Adrenal gland (tissue), 12 donors: ENCODE data around the gene MAGI1. TPM values are rescaled to one million over a fixed set of nuclear protein-coding genes. Genes with fewer than 3 reads are reported as not detected.

ENCODE experiments used
- DNase-seq, 7 donors: peaks; one replicate each; pipeline ENCODE4 v3.0.0-alpha.2; 2019 to 2020
- H3K27ac ChIP-seq, 5 donors: fragments of 200-600 bp; sonication (generic) in 4 of 5; 1 replicate in 3 of 5; 2 replicates in 2 of 5; pipeline versions ENCODE4 v1.5.1 to v1.8.0; 2016 to 2020; ENCODE audit warnings: mild to moderate bottlenecking in 1 of 5
- H3K27me3 ChIP-seq: fragments of 200-600 bp; 2 replicates; pipeline ENCODE4 v1.8.0; 2021
- H3K36me3 ChIP-seq, 2 donors: fragments of 200-600 bp; replicated peaks in 1 of 2; 1 replicate in 1 of 2; 2 replicates in 1 of 2; pipeline versions ENCODE4 v1.5.1 to v1.8.0; 2018 to 2022
- H3K4me1 ChIP-seq, 2 donors: fragments of 200-600 bp; replicated peaks in 1 of 2; 1 replicate in 1 of 2; 2 replicates in 1 of 2; pipeline versions ENCODE4 v1.5.1 to v1.8.0; 2018 to 2021
- H3K4me3 ChIP-seq, 4 donors: fragments of 200-600 bp; sonication (generic) in 3 of 4; one replicate each; pipeline ENCODE4 v1.5.1; 2016 to 2018
- H3K9me3 ChIP-seq, 3 donors: fragments of 200-600 bp; sonication (generic) in 1 of 3; replicated peaks in 1 of 3; 1 replicate in 2 of 3; 2 replicates in 1 of 3; pipeline versions ENCODE4 v1.5.1 to v1.8.0; 2016 to 2021
- POLR2A ChIP-seq, 2 donors: fragments of 450-650 bp; IDR thresholded peaks; one replicate each; pipeline ENCODE4 v1.6.1; 2017; ENCODE audit warnings: antibody characterized with exemption in 2 of 2, mild to moderate bottlenecking in 2 of 2, moderate library complexity in 1 of 2
- WGBS, 4 donors: extraction: QIAGEN DNeasy Blood & Tissue Kit in 2 of 4; methylation state at CpG; one replicate each; pipeline versions ENCODE4 v1.1.5 to v1.1.7; 2013 to 2017; 5-methylcytosine and 5-hydroxymethylcytosine counted together
- intact Hi-C, 2 donors: fragments of 100-400 bp; cut with DNase I; formaldehyde crosslinking; loops; one replicate each; pipeline versions ENCODE4 v1.14.1 to v1.15.0; 2022 to 2023
- polyA plus RNA-seq, 3 donors: library from polyadenylated mRNA; stranded (reverse); fragments of 200-250 nt in 2 of 3; fragments of 350-450 nt in 1 of 3; fragmentation: Illumina TruSeq in 1 of 3; extraction: RNeasy Lipid Tissue Mini Kit (QIAGEN cat#74804) in 1 of 3; gene quantifications; one replicate each; pipeline ENCODE4 v1.2.3, GENCODE V29; 2013 to 2014
- total RNA-seq, 9 donors: library from RNA; depleted of rRNA in 4 of 9; stranded (reverse); fragments of >200 nt in 4 of 9; fragments of 120-200 nt in 1 of 9; fragmentation: NEBNext Ultra II Directional in 1 of 9; extraction: Animal tissue kit (Norgen Biotek cat#: 25700) in 1 of 9; gene quantifications; one replicate each; pipeline versions ENCODE4 v1.1.0 to v1.2.4, GENCODE V29; 2013 to 2023
- TF ChIP-seq, protein P1 (sequence below), 6 experiments: fragments of 450-650 bp in 4 of 6; fragments of 200-600 bp in 2 of 6; sonication (generic) in 1 of 6; IDR thresholded peaks; 1 replicate in 5 of 6; 2 replicates in 1 of 6; pipeline versions ENCODE4 v1.5.1 to v1.8.0; 2016 to 2021; ENCODE audit warnings: antibody characterized with exemption in 6 of 6, mild to moderate bottlenecking in 2 of 6, moderate library complexity in 1 of 6
- donor health status: healthy with polysubstance abuse.
- donor health status: Bipolar disorder and iron deficiency.
- donor health status: DM: yes; HTN: yes; CAD: no.
- donor health status: DM: no; HTN: no; CAD: no.
- donor health status: DM: no; HTN: no; CAD: no.
- donor health status: DM: yes; HTN: yes; CAD: no.

The MAGI1 gene
- total and polyA plus RNA-seq, 12 donors: 4.8 to 31.6 (median 18.5) TPM

DNA sequence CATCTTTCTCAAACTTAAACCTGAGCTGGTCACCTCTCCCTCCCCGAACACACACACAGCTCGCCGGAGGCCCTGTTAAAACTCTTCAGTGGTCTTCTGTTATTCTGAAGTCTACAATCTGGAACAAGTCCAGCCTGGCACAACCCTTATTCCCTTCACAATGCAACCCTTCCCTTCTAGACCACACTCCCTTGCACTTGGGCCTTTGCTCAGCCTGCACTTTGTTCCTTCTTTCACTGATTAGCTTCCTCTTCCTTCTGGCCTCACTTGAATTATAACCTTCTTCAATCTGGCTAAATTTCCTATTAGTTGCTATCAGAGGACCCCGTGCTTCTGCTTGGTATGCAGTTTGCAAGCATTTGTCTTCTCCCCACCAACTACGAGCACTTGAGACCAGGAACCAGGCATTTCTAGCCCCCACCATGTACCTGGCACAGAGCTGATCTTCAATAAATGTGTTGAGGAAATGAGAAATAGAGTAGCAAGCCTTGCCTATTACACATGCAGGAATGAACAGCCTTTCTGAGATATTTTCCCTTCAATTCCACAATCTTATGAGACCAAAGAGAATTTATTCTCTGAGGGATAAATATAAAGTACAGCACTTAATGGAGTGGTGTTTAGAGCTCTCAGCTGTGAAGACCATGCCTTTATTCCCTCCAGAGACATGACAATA, 687.8 kb downstream of the MAGI1 start:
- TF ChIP-seq, protein P1, sequence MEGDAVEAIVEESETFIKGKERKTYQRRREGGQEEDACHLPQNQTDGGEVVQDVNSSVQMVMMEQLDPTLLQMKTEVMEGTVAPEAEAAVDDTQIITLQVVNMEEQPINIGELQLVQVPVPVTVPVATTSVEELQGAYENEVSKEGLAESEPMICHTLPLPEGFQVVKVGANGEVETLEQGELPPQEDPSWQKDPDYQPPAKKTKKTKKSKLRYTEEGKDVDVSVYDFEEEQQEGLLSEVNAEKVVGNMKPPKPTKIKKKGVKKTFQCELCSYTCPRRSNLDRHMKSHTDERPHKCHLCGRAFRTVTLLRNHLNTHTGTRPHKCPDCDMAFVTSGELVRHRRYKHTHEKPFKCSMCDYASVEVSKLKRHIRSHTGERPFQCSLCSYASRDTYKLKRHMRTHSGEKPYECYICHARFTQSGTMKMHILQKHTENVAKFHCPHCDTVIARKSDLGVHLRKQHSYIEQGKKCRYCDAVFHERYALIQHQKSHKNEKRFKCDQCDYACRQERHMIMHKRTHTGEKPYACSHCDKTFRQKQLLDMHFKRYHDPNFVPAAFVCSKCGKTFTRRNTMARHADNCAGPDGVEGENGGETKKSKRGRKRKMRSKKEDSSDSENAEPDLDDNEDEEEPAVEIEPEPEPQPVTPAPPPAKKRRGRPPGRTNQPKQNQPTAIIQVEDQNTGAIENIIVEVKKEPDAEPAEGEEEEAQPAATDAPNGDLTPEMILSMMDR (IDR thresholded peaks at IDR 0.05): no peak
- TF ChIP-seq POLR2A (IDR thresholded peaks at IDR 0.05): no peak
- WGBS, 4 donors: 71 to 85% (median 82%) methylated on average over 5 of the region's 5 CpGs

GRCh38 chr3:65348398-65348995, 690.2 kb downstream of the MAGI1 start:
- Histone ChIP-seq H3K9me3 (no peaks in the 10 kb centered on the region), H3K4me3 (no peak overlapping the region), H3K36me3 (no peaks in the 10 kb centered on the region), H3K27me3 (no peaks in the 10 kb centered on the region), H3K4me1 (no peaks in the 10 kb centered on the region), H3K27ac (peak overlapping the region in 1 of 5 donors; percentile 29)
- intact Hi-C loops: no loop called here
- 78 to 88% (median 83%) methylated on average over 8 of the region's 8 CpGs for WGBS, 4 donors
- no peak for TF ChIP-seq POLR2A (IDR thresholded peaks at IDR 0.05)
- TF ChIP-seq, protein P1 (IDR thresholded peaks at IDR 0.05): no peak
- no peak for DNase-seq

More for the DNA sequence above, 687.8 kb downstream of the MAGI1 start:
- no peaks in the 10 kb centered on the region for H3K36me3 ChIP-seq
- no peaks in the 10 kb centered on the region for H3K27me3 ChIP-seq
- no peaks in the 10 kb centered on the region for H3K4me1 ChIP-seq
- intact Hi-C loops: loop anchor here in 1 of 2 donors (10.0 kb wide), 1 partner anchor 324 kb away; no protein-coding TSS in a partner anchor
- DNase-seq: no peak
- no peak overlapping the region for H3K4me3 ChIP-seq
- no peaks in the 10 kb centered on the region for H3K9me3 ChIP-seq
- H3K27ac ChIP-seq: no peak overlapping the region

GRCh38 chr3:65347166-65347565, 691.6 kb downstream of the MAGI1 start:
- Histone ChIP-seq H3K27me3 (no peaks in the 10 kb centered on the region), H3K36me3 (no peaks in the 10 kb centered on the region), H3K27ac (no peak overlapping the region), H3K4me3 (no peak overlapping the region), H3K9me3 (no peaks in the 10 kb centered on the region), H3K4me1 (no peaks in the 10 kb centered on the region)
- WGBS, 4 donors: 67 to 88% (median 76%) methylated on average over 1 of the region's 1 CpG
- intact Hi-C loops: no loop called here
- TF ChIP-seq, protein P1 (IDR thresholded peaks at IDR 0.05): no peak
- no peak for TF ChIP-seq POLR2A (IDR thresholded peaks at IDR 0.05)
- DNase-seq: no peak

DNA sequence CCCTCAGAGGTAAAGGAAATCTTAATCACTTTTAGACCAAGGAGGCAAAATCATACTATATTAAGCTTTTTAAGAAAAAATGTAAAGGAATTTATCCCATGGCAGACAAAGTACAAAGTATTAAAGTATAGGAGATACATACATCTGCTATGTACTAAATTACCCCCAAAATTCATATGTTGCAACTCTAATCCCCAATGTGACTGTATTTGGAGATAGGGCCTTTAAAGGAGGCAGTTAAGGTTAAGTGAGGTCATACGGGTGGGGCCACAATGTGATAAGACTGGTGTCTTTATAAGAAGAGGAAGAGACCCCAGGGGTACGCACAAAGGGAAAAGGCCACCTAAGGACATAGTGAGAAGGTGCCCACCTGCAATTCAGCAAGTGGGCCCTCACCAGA, 693.9 kb downstream of the MAGI1 start:
- TF ChIP-seq, protein P1 (IDR thresholded peaks at IDR 0.05): no peak
- no peak for TF ChIP-seq POLR2A (IDR thresholded peaks at IDR 0.05)
- 87 to 96% (median 90%) methylated on average over 2 of the region's 2 CpGs for WGBS, 4 donors
- DNase-seq: no peak
- intact Hi-C loops: no loop called here
- Histone ChIP-seq H3K9me3 (no peaks in the 10 kb centered on the region), H3K36me3 (no peaks in the 10 kb centered on the region), H3K4me1 (no peaks in the 10 kb centered on the region), H3K4me3 (no peak overlapping the region), H3K27me3 (no peaks in the 10 kb centered on the region), H3K27ac (no peak overlapping the region)
